DOHH2 (cell line): ENCODE measurements around the gene RBM44.

Source experiments
- H3F3A ChIP-seq: fragments of 200-600 bp; sonication (generic), shearing (Covaris generic); 2 replicates; pipeline ENCODE4 v1.6.0; 2016; ENCODE audit warnings: antibody characterized with exemption, mild to moderate bottlenecking; ENCODE audit not compliant: control insufficient read depth, insufficient read depth
- H3K27ac ChIP-seq: fragments of 200-600 bp; sonication (generic); 2 replicates; pipeline ENCODE4 v1.5.1; 2014; ENCODE audit warnings: low read depth, mild to moderate bottlenecking, low read length, moderate library complexity
- H3K27me3 ChIP-seq: fragments of 200-600 bp; sonication (generic); 2 replicates; pipeline ENCODE4 v1.6.1; 2014; ENCODE audit warnings: mild to moderate bottlenecking, low read length, mixed read lengths; ENCODE audit not compliant: control insufficient read depth
- H3K36me3 ChIP-seq: fragments of 200-600 bp; sonication (generic); 2 replicates; pipeline ENCODE4 v1.6.1; 2014; ENCODE audit warnings: mild to moderate bottlenecking, low read length, moderate library complexity, mixed read lengths; ENCODE audit not compliant: control insufficient read depth
- H3K4me1 ChIP-seq: fragments of 200-600 bp; sonication (generic); 2 replicates; pipeline ENCODE4 v1.6.1; 2014; ENCODE audit warnings: mild to moderate bottlenecking, low read length, mixed read lengths; ENCODE audit not compliant: control insufficient read depth
- H3K4me2 ChIP-seq: fragments of 200-600 bp; sonication (generic); 2 replicates; pipeline ENCODE4 v1.6.0; 2014; ENCODE audit warnings: mild to moderate bottlenecking, low read length, moderate library complexity
- H3K4me3 ChIP-seq: fragments of 200-600 bp; sonication (generic); 2 replicates; pipeline ENCODE4 v1.5.1; 2014; ENCODE audit warnings: mild to moderate bottlenecking, low read length, mixed read lengths
- H3K79me2 ChIP-seq: fragments of 200-600 bp; sonication (generic); 2 replicates; pipeline ENCODE4 v1.6.1; 2014; ENCODE audit warnings: mild to moderate bottlenecking, low read length, mixed read lengths; ENCODE audit not compliant: control insufficient read depth
- H3K9me2 ChIP-seq: fragments of 200-600 bp; sonication (generic); replicated peaks from 2 replicates; pipeline ENCODE4 v1.6.1; 2014; ENCODE audit warnings: mild to moderate bottlenecking, low read length, mixed read lengths; ENCODE audit not compliant: control insufficient read depth
- H3K9me3 ChIP-seq: fragments of 200-600 bp; sonication (generic); 2 replicates; pipeline ENCODE4 v1.6.1; 2014; ENCODE audit warnings: antibody characterized with exemption, low read length, mixed read lengths; ENCODE audit not compliant: control insufficient read depth, insufficient read depth
- H4K20me1 ChIP-seq: fragments of 200-600 bp; sonication (generic); 2 replicates; pipeline ENCODE4 v1.6.0; 2014; ENCODE audit warnings: low read depth, mild to moderate bottlenecking, antibody characterized with exemption, low read length, moderate library complexity; ENCODE audit not compliant: control insufficient read depth, insufficient read depth
- EZH2phosphoT487 ChIP-seq: fragments of 200-600 bp; sonication (generic); IDR thresholded peaks from 2 replicates; pipeline ENCODE4 v1.6.1; 2017; ENCODE audit warnings: borderline replicate concordance, mild to moderate bottlenecking, antibody characterized with exemption, low read length, moderate library complexity, mixed read lengths
- TF ChIP-seq, protein P1 (sequence below): fragments of 200-600 bp; sonication (generic); IDR thresholded peaks from one replicate; pipeline ENCODE4 v1.5.1; 2014; ENCODE audit warnings: antibody characterized with exemption, mild to moderate bottlenecking, low read depth, low read length; ENCODE audit not compliant: poor library complexity, severe bottlenecking

Gene RBM44

DNA sequence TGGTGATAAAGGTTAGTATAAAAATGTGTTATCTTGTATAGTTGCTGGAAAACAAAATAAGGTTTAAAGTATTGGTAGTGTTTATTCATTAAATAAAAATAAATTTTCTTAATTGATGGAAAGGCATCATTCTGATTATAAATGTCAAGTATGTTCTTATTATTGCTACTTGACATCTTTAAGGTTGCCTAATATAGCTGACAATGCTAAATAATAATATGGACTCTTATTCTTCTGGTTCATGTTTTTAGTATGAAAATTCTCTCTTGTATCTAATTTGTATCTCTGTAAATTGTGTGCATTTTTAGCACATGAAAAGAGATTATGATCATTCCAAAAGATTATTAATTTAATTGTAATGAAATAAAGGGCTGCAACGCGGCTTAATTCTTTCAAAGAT is 25.0 kb downstream of the RBM44 start:
- TF ChIP-seq, protein P1, sequence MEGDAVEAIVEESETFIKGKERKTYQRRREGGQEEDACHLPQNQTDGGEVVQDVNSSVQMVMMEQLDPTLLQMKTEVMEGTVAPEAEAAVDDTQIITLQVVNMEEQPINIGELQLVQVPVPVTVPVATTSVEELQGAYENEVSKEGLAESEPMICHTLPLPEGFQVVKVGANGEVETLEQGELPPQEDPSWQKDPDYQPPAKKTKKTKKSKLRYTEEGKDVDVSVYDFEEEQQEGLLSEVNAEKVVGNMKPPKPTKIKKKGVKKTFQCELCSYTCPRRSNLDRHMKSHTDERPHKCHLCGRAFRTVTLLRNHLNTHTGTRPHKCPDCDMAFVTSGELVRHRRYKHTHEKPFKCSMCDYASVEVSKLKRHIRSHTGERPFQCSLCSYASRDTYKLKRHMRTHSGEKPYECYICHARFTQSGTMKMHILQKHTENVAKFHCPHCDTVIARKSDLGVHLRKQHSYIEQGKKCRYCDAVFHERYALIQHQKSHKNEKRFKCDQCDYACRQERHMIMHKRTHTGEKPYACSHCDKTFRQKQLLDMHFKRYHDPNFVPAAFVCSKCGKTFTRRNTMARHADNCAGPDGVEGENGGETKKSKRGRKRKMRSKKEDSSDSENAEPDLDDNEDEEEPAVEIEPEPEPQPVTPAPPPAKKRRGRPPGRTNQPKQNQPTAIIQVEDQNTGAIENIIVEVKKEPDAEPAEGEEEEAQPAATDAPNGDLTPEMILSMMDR = no peak
- no peak for TF ChIP-seq EZH2phosphoT487
- H3K4me2 ChIP-seq = no peak overlapping the region

DNA sequence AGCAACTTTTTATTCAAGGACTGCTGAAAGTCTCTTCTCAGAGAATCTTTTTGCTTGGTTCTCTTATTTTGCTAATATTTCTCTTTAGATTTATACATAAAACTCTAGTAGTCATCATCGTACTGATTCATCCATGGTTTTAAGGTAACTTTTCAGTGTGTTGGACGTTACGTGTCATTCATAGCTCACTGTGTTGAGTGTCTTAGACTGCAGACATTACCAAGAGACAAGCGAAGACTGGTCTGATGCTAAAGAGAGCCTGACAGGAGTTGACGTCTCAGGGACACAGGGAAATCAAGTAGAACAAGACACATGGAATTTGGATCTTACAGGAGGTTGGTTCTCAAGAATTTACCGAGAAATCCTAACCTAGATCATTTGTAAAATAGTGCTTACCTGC is 25.5 kb downstream of the RBM44 start:
- H3K9me3 ChIP-seq = no peaks in the 10 kb centered on the region
- no peaks in the 10 kb centered on the region for H3K27me3 ChIP-seq
- no peak overlapping the region for H3K4me3 ChIP-seq
- no peaks in the 10 kb centered on the region for H3K36me3 ChIP-seq
- H3K79me2 ChIP-seq = no peaks in the 10 kb centered on the region
- no peak overlapping the region for H3K4me2 ChIP-seq
- peaks cover 22% of the 10 kb centered on the region for H3K4me1 ChIP-seq
- no peak overlapping the region for H3K27ac ChIP-seq
- no peaks in the 10 kb centered on the region for H4K20me1 ChIP-seq
- no peaks in the 10 kb centered on the region for H3K9me2 ChIP-seq
- TF ChIP-seq, protein P1 = no peak
- no peak for TF ChIP-seq EZH2phosphoT487
- H3F3A ChIP-seq = no peaks in the 10 kb centered on the region

More for the DNA sequence above, 25.0 kb downstream of the RBM44 start:
- H4K20me1 ChIP-seq = no peaks in the 10 kb centered on the region
- no peak overlapping the region for H3K4me3 ChIP-seq
- peaks cover 24% of the 10 kb centered on the region for H3K4me1 ChIP-seq
- H3K27ac ChIP-seq = no peak overlapping the region
- H3K36me3 ChIP-seq = no peaks in the 10 kb centered on the region
- H3K27me3 ChIP-seq = no peaks in the 10 kb centered on the region
- H3F3A ChIP-seq = no peaks in the 10 kb centered on the region
- H3K79me2 ChIP-seq = no peaks in the 10 kb centered on the region
- no peaks in the 10 kb centered on the region for H3K9me2 ChIP-seq
- no peaks in the 10 kb centered on the region for H3K9me3 ChIP-seq

DNA sequence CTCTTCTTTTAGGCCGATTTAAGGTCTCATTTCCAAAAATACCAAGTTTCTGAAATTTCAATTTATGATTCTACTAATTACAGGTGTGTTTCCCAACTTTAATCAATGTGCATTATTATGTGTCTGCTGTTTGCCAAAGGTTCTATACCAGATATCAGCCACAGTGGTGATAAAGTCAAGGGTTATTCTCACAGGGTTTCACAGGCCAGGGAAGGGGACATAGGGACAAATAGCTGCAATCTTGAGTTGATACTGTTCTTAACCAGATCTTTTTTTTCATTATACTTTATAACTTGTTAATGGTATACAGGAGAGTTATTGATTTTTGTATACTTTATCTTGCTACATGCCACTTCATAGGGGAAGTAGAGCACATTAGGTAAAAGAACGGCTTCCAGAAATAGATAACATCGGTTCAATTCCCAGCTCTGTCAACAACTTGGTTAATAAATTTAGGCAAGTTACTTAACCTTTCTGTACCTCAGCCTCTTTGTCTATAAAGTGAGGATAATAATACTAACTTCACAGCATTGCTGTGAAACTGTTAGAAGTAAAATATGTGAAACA is 28.9 kb downstream of the RBM44 start:
- H3K36me3 ChIP-seq = no peaks in the 10 kb centered on the region
- no peaks in the 10 kb centered on the region for H3K9me2 ChIP-seq
- H3K4me3 ChIP-seq = no peak overlapping the region
- H3K27ac ChIP-seq = no peak overlapping the region
- peaks cover 14% of the 10 kb centered on the region for H3K4me1 ChIP-seq
- H3K4me2 ChIP-seq = no peak overlapping the region
- no peaks in the 10 kb centered on the region for H3K27me3 ChIP-seq
- H3K79me2 ChIP-seq = no peaks in the 10 kb centered on the region
- H4K20me1 ChIP-seq = no peaks in the 10 kb centered on the region
- TF ChIP-seq EZH2phosphoT487 = no peak
- TF ChIP-seq, protein P1 = no peak
- no peaks in the 10 kb centered on the region for H3F3A ChIP-seq
- no peaks in the 10 kb centered on the region for H3K9me3 ChIP-seq
